ENCODE measurements around the gene HTR7. TPM values are rescaled to one million over a fixed set of nuclear protein-coding genes. Genes with fewer than 3 reads are reported as not detected.

HTR7 gene
- total RNA-seq, 4 donors from 2014 or later, result 0.55 to 1.3 TPM; not detected in 2

DNA sequence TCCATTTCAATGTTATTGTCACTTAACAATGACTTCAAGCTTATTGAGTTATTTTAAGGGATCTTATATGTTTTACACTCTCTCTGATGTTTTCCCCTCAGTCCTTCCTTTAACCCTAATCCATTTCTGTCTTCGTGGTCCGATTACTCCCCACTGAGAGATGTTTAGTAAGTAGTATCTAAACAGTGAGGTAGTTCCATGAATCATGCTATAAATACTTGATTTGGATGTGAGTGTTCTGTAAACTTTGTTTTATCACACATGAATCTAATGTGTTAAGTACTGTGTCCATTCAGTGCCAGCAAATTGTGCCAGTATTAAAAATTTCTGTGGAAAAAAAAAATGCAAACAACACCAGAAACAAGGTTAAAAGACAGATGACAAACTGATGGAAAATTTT, 32.5 kb upstream of the HTR7 start:
- no peaks in the 10 kb centered on the region for H3K9me3 ChIP-seq
- in situ Hi-C loops (cut with MboI; ENCODE audit: low pct_ligation_motif_present in 1 of 4, low pct_unique_long_range_greater_than_20kb in 1 of 4, low sequenced_read_pairs in 3 of 4) (loop anchor here in 1 of 4 donors (25.0 kb wide), 1 partner anchor 372 kb away; no protein-coding TSS in a partner anchor), intact Hi-C loops (cut with DNase I; ENCODE audit: low total_unique reads) (no loop called here)
- H3K27ac ChIP-seq, result no peak overlapping the region
- WGBS, 2 donors (ENCODE audit: low coverage in 1 of 2), result 87 to 100% methylated on average over 2 of the region's 2 CpGs
- peaks cover 0 to 5% (median 0%) of the 10 kb centered on the region in 4 donors for H3K4me1 ChIP-seq
- DNase-seq, result no peak
- TF ChIP-seq EP300 (IDR thresholded peaks at IDR 0.05; ENCODE audit: low read depth) (no peak), POLR2AphosphoS5 (IDR thresholded peaks at IDR 0.05) (no peak), POLR2A (IDR thresholded peaks at IDR 0.05) (no peak)
- TF ChIP-seq, protein P1, sequence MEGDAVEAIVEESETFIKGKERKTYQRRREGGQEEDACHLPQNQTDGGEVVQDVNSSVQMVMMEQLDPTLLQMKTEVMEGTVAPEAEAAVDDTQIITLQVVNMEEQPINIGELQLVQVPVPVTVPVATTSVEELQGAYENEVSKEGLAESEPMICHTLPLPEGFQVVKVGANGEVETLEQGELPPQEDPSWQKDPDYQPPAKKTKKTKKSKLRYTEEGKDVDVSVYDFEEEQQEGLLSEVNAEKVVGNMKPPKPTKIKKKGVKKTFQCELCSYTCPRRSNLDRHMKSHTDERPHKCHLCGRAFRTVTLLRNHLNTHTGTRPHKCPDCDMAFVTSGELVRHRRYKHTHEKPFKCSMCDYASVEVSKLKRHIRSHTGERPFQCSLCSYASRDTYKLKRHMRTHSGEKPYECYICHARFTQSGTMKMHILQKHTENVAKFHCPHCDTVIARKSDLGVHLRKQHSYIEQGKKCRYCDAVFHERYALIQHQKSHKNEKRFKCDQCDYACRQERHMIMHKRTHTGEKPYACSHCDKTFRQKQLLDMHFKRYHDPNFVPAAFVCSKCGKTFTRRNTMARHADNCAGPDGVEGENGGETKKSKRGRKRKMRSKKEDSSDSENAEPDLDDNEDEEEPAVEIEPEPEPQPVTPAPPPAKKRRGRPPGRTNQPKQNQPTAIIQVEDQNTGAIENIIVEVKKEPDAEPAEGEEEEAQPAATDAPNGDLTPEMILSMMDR (IDR thresholded peaks at IDR 0.05), result no peak
- H3K4me3 ChIP-seq, result no peak overlapping the region
- no peaks in the 10 kb centered on the region for H3K27me3 ChIP-seq
- peaks cover 0 to 48% (median 15%) of the 10 kb centered on the region in 4 donors for H3K36me3 ChIP-seq

DNA sequence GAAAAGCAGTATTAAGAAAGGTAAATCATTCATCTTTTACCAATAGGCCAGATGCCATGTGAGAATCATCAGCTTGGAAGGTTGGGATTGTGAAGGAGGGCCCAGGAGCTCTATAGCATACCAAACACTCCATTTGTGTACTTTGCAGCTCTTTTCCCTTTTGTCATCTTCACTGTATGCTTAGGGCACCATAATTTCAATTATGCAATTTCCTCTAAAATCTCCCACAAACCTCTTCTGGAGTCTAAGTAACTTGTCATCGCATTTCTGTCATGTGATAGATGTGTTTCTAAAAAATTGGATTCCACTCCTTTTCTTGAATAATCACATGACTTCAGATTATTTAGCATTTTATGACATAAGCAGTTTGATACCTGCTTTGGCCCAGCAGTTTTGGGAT, 31.8 kb upstream of the HTR7 start:
- TF ChIP-seq POLR2AphosphoS5 (IDR thresholded peaks at IDR 0.05) (no peak), POLR2A (IDR thresholded peaks at IDR 0.05) (no peak), EP300 (IDR thresholded peaks at IDR 0.05; ENCODE audit: low read depth) (no peak)
- TF ChIP-seq, protein P1 (IDR thresholded peaks at IDR 0.05), result no peak
- Histone ChIP-seq H3K4me1 (peaks cover 0 to 5% (median under 1%) of the 10 kb centered on the region in 4 donors), H3K36me3 (peaks cover 0 to 48% (median 13%) of the 10 kb centered on the region in 4 donors), H3K4me3 (no peak overlapping the region), H3K9me3 (no peaks in the 10 kb centered on the region), H3K27me3 (no peaks in the 10 kb centered on the region), H3K27ac (no peak overlapping the region)
- no peak for DNase-seq
- in situ Hi-C loops (cut with MboI; ENCODE audit: low pct_ligation_motif_present in 1 of 4, low pct_unique_long_range_greater_than_20kb in 1 of 4, low sequenced_read_pairs in 3 of 4), result loop anchor here in 1 of 4 donors (25.0 kb wide), 1 partner anchor 373 kb away; no protein-coding TSS in a partner anchor
- 95 to 100% methylated on average over 1 of the region's 1 CpG for WGBS, 2 donors (ENCODE audit: low coverage in 1 of 2)
- intact Hi-C loops (cut with DNase I; ENCODE audit: low total_unique reads), result no loop called here

DNA sequence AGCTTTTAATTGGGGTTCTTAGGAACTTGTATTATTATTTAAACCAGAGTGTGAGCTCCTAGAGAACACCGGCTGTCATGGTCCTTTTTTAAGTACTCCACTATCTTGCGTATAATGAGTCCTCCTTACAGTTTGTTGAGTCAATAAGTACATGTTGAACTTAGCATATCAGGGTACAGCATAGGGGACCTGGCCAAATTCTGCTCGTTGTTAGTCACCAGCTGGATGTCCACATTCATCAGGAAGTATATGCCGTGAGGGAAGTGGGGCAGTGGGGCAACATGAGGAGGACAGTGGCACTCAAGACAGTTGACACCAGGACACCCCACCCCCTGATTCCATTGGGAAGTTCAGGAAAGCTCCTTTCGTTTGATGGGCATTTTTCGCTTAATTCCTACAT, 30.5 kb upstream of the HTR7 start:
- Histone ChIP-seq H3K36me3 (peaks cover 0 to 39% (median 13%) of the 10 kb centered on the region in 4 donors), H3K9me3 (no peaks in the 10 kb centered on the region), H3K4me3 (no peak overlapping the region), H3K4me1 (peaks cover 0 to 5% (median 2%) of the 10 kb centered on the region in 4 donors), H3K27ac (no peak overlapping the region), H3K27me3 (no peaks in the 10 kb centered on the region)
- in situ Hi-C loops (cut with MboI; ENCODE audit: low pct_ligation_motif_present in 1 of 4, low pct_unique_long_range_greater_than_20kb in 1 of 4, low sequenced_read_pairs in 3 of 4) (loop anchor here in 1 of 4 donors (25.0 kb wide), 1 partner anchor 374 kb away; no protein-coding TSS in a partner anchor), intact Hi-C loops (cut with DNase I; ENCODE audit: low total_unique reads) (no loop called here)
- TF ChIP-seq EP300 (IDR thresholded peaks at IDR 0.05; ENCODE audit: low read depth) (no peak), POLR2AphosphoS5 (IDR thresholded peaks at IDR 0.05) (no peak), POLR2A (IDR thresholded peaks at IDR 0.05) (no peak)
- TF ChIP-seq, protein P1 (IDR thresholded peaks at IDR 0.05), result no peak
- 87 to 92% methylated on average over 4 to 6 of the region's 6 CpGs for WGBS, 2 donors (ENCODE audit: low coverage in 1 of 2)
- DNase-seq, result no peak

DNA sequence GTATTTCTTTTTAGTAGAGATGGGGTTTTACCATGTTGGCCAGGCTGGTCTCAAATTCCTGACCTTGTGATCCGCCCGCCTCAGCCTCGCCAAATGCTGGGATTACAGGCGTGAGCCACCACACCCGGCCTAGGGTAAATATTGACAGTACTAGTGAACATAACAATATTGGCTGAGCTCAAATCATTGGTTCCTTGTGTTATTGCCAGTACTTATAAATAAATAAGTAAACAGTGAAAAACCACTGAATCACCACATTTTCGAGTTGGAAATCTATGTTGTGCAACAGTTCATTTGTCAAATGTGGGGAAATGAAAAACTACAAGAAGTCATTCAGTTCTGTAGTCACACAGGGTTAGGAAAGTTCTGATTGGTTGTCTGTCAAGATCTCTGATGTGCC, 29.7 kb upstream of the HTR7 start:
- no peaks in the 10 kb centered on the region for H3K9me3 ChIP-seq
- no peaks in the 10 kb centered on the region for H3K27me3 ChIP-seq
- intact Hi-C loops (cut with DNase I; ENCODE audit: low total_unique reads) (no loop called here), in situ Hi-C loops (cut with MboI; ENCODE audit: low pct_ligation_motif_present in 1 of 4, low pct_unique_long_range_greater_than_20kb in 1 of 4, low sequenced_read_pairs in 3 of 4) (loop anchor here in 1 of 4 donors (25.0 kb wide), 1 partner anchor 375 kb away; no protein-coding TSS in a partner anchor)
- TF ChIP-seq, protein P1 (IDR thresholded peaks at IDR 0.05), result no peak
- peak in 2 of 3 donors; percentile 24 to 26 for TF ChIP-seq POLR2AphosphoS5 (IDR thresholded peaks at IDR 0.05)
- no peak for TF ChIP-seq EP300 (IDR thresholded peaks at IDR 0.05; ENCODE audit: low read depth)
- no peak for TF ChIP-seq POLR2A (IDR thresholded peaks at IDR 0.05)
- peaks cover 0 to 37% (median 10%) of the 10 kb centered on the region in 4 donors for H3K36me3 ChIP-seq
- H3K4me3 ChIP-seq, result no peak overlapping the region
- H3K27ac ChIP-seq, result peak overlapping the region in 2 of 4 donors; percentile 1 to 27
- WGBS, 2 donors (ENCODE audit: low coverage in 1 of 2), result 20 to 57% methylated on average over 4 to 6 of the region's 6 CpGs
- DNase-seq, result peak; percentile 45
- H3K4me1 ChIP-seq, result peaks cover 0 to 5% (median 2%) of the 10 kb centered on the region in 4 donors

All from transverse colon (tissue), 4 donors.